Activated gamma-delta T cell (primary cell): ENCODE data around the gene BCLAF3.
A peak's percentile ranks its signal among the peaks of the same experiment; 100 is the strongest.

Experiments
- DNase-seq: peaks from one replicate; lab custom pipeline; 2025; lab: John Stamatoyannopoulos, UW
- total RNA-seq, 2 donors: gene quantifications; one replicate each; lab custom pipeline; 2026; lab: John Stamatoyannopoulos, UW

Gene BCLAF3
- 26.1 to 26.2 reads per million in 2 donors for total RNA-seq

- peak; percentile 80 for DNase-seq
Measured at GRCh38 chrX:19990556-19991349, at the start of gene BCLAF3. Gene BCLAF3 (minus strand): TSS chrX:19991061. CDS start chrX:19970264, 20,797 bp downstream.

GRCh38 chrX:20038966-20039365, 48.1 kb upstream of the BCLAF3 start:
- no peak for DNase-seq

- no peak for DNase-seq
Measured at GRCh38 chrX:20037186-20037585, 46.3 kb upstream of the BCLAF3 start.

- DNase-seq = no peak
Measured at GRCh38 chrX:20032201-20032600, 41.3 kb upstream of the BCLAF3 start.

GRCh38 chrX:20029728-20030127, 38.9 kb upstream of the BCLAF3 start:
- DNase-seq = no peak

GRCh38 chrX:20028588-20028987, 37.7 kb upstream of the BCLAF3 start:
- no peak for DNase-seq

GRCh38 chrX:20026278-20026677, 35.4 kb upstream of the BCLAF3 start:
- DNase-seq = no peak

GRCh38 chrX:20019672-20020365, 29.0 kb upstream of the BCLAF3 start:
- no peak for DNase-seq

- DNase-seq = no peak
Measured at GRCh38 chrX:20016616-20016945, 25.7 kb upstream of the BCLAF3 start.

- no peak for DNase-seq
Measured at GRCh38 chrX:20015945-20016615, 25.2 kb upstream of the BCLAF3 start.

- DNase-seq = no peak
Measured at GRCh38 chrX:20015422-20015821, 24.6 kb upstream of the BCLAF3 start.

GRCh38 chrX:20011608-20012007, 20.7 kb upstream of the BCLAF3 start:
- DNase-seq = no peak

GRCh38 chrX:20007962-20008622, 17.2 kb upstream of the BCLAF3 start:
- no peak for DNase-seq

GRCh38 chrX:20005883-20006282, 15.0 kb upstream of the BCLAF3 start:
- no peak for DNase-seq

GRCh38 chrX:20001588-20001987, 10.7 kb upstream of the BCLAF3 start:
- no peak for DNase-seq

- no peak for DNase-seq
Measured at GRCh38 chrX:19991350-19991718, 473 bp upstream of the BCLAF3 start.

- no peak for DNase-seq
Measured at GRCh38 chrX:19990151-19990555, 708 bp downstream of the BCLAF3 start.

GRCh38 chrX:19987856-19988255, 3.0 kb downstream of the BCLAF3 start:
- no peak for DNase-seq

GRCh38 chrX:19986531-19986930, 4.3 kb downstream of the BCLAF3 start:
- DNase-seq = no peak

GRCh38 chrX:19981947-19982346, 8.9 kb downstream of the BCLAF3 start:
- DNase-seq = no peak

- no peak for DNase-seq
Measured at GRCh38 chrX:19975845-19976244, 15.0 kb downstream of the BCLAF3 start.

GRCh38 chrX:19972984-19973383, 17.9 kb downstream of the BCLAF3 start:
- DNase-seq = no peak
